ENCODE results near the gene AVL9. TPM values are rescaled to one million over a fixed set of nuclear protein-coding genes. Genes with fewer than 3 reads are reported as not detected.

AVL9 gene
- total RNA-seq, 1 donor from 2014 or later, result 36.8 TPM

- Mint-ChIP-seq H3K4me1 (peaks cover 4% of the 10 kb centered on the region), H3K9me3 (no peaks in the 10 kb centered on the region), H3K27me3 (ENCODE audit: low read depth) (no peaks in the 10 kb centered on the region), H3K36me3 (peaks cover 4% of the 10 kb centered on the region), H3K4me3 (no peak overlapping the region), H3K27ac (peak overlapping the region; percentile 62)
- TF ChIP-seq, protein P1, sequence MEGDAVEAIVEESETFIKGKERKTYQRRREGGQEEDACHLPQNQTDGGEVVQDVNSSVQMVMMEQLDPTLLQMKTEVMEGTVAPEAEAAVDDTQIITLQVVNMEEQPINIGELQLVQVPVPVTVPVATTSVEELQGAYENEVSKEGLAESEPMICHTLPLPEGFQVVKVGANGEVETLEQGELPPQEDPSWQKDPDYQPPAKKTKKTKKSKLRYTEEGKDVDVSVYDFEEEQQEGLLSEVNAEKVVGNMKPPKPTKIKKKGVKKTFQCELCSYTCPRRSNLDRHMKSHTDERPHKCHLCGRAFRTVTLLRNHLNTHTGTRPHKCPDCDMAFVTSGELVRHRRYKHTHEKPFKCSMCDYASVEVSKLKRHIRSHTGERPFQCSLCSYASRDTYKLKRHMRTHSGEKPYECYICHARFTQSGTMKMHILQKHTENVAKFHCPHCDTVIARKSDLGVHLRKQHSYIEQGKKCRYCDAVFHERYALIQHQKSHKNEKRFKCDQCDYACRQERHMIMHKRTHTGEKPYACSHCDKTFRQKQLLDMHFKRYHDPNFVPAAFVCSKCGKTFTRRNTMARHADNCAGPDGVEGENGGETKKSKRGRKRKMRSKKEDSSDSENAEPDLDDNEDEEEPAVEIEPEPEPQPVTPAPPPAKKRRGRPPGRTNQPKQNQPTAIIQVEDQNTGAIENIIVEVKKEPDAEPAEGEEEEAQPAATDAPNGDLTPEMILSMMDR (IDR thresholded peaks at IDR 0.05; ENCODE audit: unreplicated experiment), result no peak
- DNase-seq (ENCODE audit: low spot score in 2 of 2, unreplicated experiment in 2 of 2), result no peak
These were observed 14.1 kb upstream of the AVL9 start for GRCh38 chr7:32481176-32481575.

DNA sequence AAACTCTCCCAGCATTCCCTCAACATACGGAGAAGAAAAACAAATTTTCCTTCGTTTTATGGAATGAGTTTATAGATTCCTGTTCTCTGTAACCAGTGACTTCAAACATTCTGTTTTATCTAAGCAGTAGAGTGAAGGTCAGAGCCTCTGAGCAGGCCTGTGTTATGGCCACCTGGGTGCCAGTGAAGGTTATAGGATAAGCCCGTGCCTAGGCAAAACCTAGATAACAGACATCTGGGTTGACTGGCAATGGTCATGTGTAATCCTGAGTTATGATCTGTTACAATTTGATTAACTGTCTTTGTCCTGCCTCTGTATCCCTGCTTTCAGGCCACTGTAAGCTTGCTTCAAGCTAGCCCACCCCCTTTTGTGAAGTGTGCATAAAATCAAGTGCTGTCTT is 13.4 kb upstream of the AVL9 start:
- Mint-ChIP-seq H3K9me3 (no peaks in the 10 kb centered on the region), H3K4me1 (peaks cover 4% of the 10 kb centered on the region), H3K4me3 (no peak overlapping the region), H3K27ac (peak overlapping the region; percentile 62), H3K27me3 (ENCODE audit: low read depth) (no peaks in the 10 kb centered on the region), H3K36me3 (peaks cover 4% of the 10 kb centered on the region)
- TF ChIP-seq, protein P1 (IDR thresholded peaks at IDR 0.05; ENCODE audit: unreplicated experiment), result no peak
- DNase-seq (ENCODE audit: low spot score in 2 of 2, unreplicated experiment in 2 of 2), result no peak

GRCh38 chr7:32489788-32490126 is 5.5 kb upstream of the AVL9 start:
- DNase-seq (ENCODE audit: low spot score in 2 of 2, unreplicated experiment in 2 of 2), result no peak
- peaks cover 11% of the 10 kb centered on the region for H3K4me1 Mint-ChIP-seq
- H3K4me3 Mint-ChIP-seq, result peak overlapping the region; percentile 88
- no peaks in the 10 kb centered on the region for H3K9me3 Mint-ChIP-seq
- peak overlapping the region; percentile 90 for H3K27ac Mint-ChIP-seq
- peaks cover 13% of the 10 kb centered on the region for H3K36me3 Mint-ChIP-seq
- TF ChIP-seq, protein P1 (IDR thresholded peaks at IDR 0.05; ENCODE audit: unreplicated experiment), result no peak
- no peaks in the 10 kb centered on the region for H3K27me3 Mint-ChIP-seq (ENCODE audit: low read depth)

GRCh38 chr7:32490127-32490796 is 5.0 kb upstream of the AVL9 start, which contains the start of gene LSM5:
Gene LSM5, minus strand, starts transcription at chr7:32490380. Its CDS starts 15 bp downstream, at chr7:32490365.
- TF ChIP-seq, protein P1 (IDR thresholded peaks at IDR 0.05; ENCODE audit: unreplicated experiment), result no peak
- Mint-ChIP-seq H3K9me3 (no peaks in the 10 kb centered on the region), H3K4me1 (peaks cover 11% of the 10 kb centered on the region), H3K4me3 (peak within 1 kb of the TSS; percentile 88), H3K27me3 (ENCODE audit: low read depth) (no peaks in the 10 kb centered on the region), H3K27ac (peak within 1 kb of the TSS; percentile 90), H3K36me3 (peaks cover 13% of the 10 kb centered on the region)
- peak; percentile 62 to 84 for DNase-seq (ENCODE audit: low spot score in 2 of 2, unreplicated experiment in 2 of 2)

GRCh38 chr7:32494946-32495297 is 367 bp upstream of the AVL9 start:
- H3K9me3 Mint-ChIP-seq, result no peaks in the 10 kb centered on the region
- peak overlapping the region; percentile 91 for H3K4me3 Mint-ChIP-seq
- peaks cover 13% of the 10 kb centered on the region for H3K4me1 Mint-ChIP-seq
- TF ChIP-seq, protein P1 (IDR thresholded peaks at IDR 0.05; ENCODE audit: unreplicated experiment), result no peak
- peak overlapping the region; percentile 96 for H3K27ac Mint-ChIP-seq
- no peaks in the 10 kb centered on the region for H3K27me3 Mint-ChIP-seq (ENCODE audit: low read depth)
- no peak for DNase-seq (ENCODE audit: low spot score in 2 of 2, unreplicated experiment in 2 of 2)
- H3K36me3 Mint-ChIP-seq, result peaks cover 4% of the 10 kb centered on the region
